ENCODE measurements around the gene PPARA.

- TF ChIP-seq CTCF (conservative IDR thresholded peaks at IDR 0.05; ENCODE audit: low read length) (no peak), EZH2phosphoT487 (IDR thresholded peaks at IDR 0.05; ENCODE audit: borderline replicate concordance, low read depth, low read length) (no peak)
Observed at GRCh38 chr22:46165977-46166376, 15.7 kb downstream of the PPARA start.
